Gastroesophageal sphincter (tissue), 2 donors: ENCODE results near the gene SHH.

Source experiments
- EP300 ChIP-seq: sonication (generic); formaldehyde crosslinking; IDR thresholded peaks from one replicate; pipeline ENCODE4 v1.6.1; 2017; ENCODE audit warnings: antibody characterized with exemption, mild to moderate bottlenecking
- POLR2AphosphoS5 ChIP-seq: sonication (generic); formaldehyde crosslinking; IDR thresholded peaks from one replicate; pipeline ENCODE4 v1.6.1; 2017; ENCODE audit warnings: antibody characterized with exemption

DNA sequence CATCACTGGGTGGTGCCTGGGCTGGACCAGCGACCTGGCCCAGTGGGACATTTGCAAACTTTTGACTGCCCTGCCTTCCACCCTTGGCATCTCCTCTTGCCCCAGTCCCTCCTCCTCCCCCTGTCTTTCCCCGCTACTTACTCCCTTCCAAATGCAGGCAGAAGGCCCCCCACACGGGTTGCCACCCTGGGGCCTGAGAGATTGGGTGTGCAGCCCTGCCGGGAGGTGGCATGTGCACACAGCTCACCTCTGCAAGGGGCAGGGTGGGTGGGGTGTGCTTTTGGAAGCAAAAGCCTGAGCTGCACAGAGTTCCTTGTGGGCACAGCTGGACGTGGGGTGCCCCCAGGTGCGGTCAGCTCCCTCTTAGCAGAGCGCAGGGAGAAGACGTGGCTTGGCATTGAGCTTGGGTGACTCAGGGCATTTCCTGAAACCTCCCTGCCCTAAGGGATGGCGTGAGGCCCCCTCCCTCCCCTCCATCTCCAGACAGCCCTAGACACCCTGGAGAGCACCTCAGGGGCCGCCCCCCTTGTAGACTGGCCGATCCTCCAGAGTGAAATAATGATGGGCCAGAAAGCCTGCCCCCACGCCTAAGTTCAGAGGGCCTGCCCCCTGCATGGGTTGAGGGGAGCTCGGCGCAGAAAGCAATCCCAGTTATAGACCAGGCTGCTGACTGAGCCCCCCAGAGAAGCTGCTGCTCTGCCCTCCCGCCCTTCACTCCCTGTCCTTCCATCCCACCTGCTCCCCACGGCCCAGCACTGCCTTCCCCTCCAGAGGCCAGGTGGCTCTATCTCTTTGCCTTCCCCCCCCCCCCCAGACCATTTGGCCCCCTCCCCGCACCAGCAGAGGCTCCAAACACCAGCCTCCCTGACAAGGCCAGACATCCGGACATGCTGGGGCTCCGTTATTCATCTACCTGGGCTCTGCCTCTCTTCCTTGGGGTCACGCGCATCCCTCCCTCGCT is 2.3 kb upstream of the SHH start:
- TF ChIP-seq POLR2AphosphoS5 (no peak), EP300 (no peak)
